Activated CD4-positive, alpha-beta T cell treated with anti-CD3 and anti-CD28 coated beads, Interleukin-2, amount 50 U/mL, for 16 hours (primary cell): Measurements from ENCODE around the gene PLS1.
"Not testable (repeated sequence)": the region's sequence is repeated elsewhere in the genome, so short reads cannot be mapped to it uniquely, and the experiment has no call there.

ENCODE experiments used
- DNase-seq: peaks from one replicate; pipeline ENCODE4 v3.0.0-alpha.2; 2020

The PLS1 gene

DNA sequence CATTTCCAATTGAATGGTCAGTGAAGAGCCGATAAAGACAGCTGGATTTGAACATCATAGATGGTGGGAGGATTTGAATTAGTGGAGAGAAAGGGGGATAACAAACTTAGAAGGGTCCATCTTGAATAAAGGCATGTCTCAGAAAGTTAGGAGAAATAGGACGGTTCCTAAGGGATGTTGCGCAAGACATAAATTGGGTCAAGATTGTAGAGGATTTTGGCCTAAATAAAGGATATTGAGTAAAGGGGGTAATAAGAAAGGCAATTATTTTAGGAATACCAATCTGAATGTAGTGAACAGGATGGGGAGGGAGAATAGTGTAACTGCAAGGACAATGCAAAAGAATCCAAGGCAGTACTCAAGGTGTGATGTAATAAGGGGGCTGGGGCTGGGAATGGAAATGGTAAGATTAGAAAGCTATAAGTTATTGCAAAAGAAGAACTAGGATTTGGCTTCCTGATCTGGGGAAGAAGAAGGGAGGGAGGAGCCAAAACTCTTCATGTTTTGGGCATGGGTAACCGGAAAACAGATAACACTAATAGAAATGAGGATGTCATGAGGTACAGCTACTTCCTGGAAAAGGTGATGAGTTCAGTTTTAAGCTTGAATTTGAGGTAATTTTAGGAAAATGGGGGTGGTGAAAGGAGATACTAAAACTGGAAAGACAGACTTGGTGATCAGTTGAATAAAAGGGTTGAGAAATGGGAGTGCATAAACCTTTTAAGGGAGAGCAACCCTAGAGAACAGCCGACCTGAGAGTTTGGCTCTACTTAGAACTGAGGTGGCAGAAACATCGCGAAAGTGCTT, 110.3 kb downstream of the PLS1 start:
- DNase-seq: peak; percentile 5

GRCh38 chr3:142709207-142709606, 113.0 kb downstream of the PLS1 start:
- no peak for DNase-seq

- not testable (repeated sequence) for DNase-seq
Measured at GRCh38 chr3:142714882-142715281, 118.7 kb downstream of the PLS1 start.

DNA sequence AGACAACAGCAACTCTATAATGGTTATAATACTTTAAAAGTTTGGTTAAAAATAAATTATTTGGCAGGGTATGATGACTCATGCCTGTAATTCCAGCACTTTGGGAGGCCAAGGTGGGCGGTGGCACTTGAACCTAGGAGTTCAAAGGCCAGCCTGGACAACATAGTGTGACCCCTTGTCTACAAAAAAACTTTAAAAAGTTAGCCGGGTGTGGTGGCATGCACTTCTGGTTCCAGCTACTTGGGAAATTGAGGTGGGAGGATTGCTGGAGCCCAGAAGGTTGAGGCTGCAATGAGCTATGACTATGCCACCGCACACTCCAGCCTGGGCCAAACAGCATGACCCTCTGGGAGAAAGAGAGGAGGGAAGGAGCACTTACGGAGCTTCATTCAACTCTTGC, 119.9 kb downstream of the PLS1 start:
- no peak for DNase-seq

GRCh38 chr3:142723665-142723967, 127.4 kb downstream of the PLS1 start:
- DNase-seq: no peak

DNA sequence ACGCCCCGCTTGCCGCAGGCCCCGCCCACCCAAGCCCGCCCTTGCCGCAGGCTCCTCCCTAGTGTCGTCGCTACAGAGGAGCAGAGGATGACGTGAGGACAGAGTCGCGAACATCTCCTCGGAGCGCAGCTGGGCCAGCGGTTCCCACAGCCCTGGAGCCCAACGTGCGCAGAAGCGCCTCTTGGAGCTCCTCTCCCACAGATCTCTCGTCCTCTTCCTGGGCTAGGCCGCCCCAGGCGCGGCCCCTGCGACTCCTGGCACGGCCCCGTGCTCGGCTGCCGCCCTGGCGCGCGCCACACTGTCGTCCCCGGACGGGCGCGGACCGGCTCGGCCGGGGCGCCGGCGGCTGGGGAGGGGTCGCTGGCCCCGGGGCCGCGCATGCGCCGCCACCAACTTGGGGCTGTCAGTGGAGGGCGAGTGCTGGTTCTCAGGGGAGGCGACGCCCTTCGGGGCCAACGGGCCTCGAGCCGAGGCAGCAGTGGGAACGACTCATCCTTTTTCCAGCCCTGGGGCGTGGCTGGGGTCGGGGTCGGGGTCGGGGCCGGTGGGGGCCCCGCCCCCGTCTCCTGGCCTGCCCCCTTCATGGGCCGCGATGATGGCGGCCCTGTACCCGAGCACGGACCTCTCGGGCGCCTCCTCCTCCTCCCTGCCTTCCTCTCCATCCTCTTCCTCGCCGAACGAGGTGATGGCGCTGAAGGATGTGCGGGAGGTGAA, 127.9 kb downstream of the PLS1 start, which contains the start of gene TRPC1:
Gene TRPC1, plus strand, starts transcription at position 67 of the 714 bp plus-strand sequence. Its CDS starts 526 bp downstream, at position 593.
- DNase-seq: peak; percentile 85

- DNase-seq: peak; percentile 26
Measured at GRCh38 chr3:142724682-142725356, 128.6 kb downstream of the PLS1 start.

DNA sequence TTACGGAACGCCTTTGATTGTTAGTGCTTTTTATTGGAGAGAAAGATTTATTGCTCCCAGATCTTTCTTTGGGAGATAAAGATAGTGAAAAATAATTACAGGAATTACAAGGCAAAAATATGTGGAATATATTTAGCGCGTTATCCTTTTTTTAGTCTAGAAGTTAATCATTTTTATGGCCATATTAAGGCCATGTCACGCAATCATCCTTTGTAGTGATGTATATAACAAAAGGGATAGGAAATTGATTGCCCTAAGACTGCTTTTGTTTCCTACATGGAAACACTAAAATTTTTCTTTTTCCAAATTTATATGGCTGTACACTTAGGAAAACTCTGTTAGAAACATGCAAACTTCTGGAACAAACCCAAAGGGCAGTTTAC, 129.2 kb downstream of the PLS1 start:
- no peak for DNase-seq

DNA sequence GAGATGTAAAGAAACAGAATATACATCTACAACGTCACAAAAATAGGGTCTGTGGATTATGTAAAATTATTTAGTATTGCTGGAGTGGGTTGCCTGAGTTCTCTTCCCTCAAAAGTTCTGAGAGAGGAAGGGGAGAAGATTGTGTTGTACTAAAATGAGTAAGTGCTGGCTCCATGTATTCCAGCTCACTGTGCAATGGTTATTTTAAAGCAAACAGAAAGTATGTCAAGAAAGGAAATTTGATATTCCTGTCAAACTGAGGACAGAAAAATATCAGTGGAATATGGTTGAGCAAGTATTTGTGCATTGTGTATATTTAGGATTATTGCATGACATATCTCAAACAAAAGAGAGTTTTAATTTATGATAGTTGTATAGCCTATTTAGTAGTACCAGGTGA, 129.8 kb downstream of the PLS1 start:
- DNase-seq: no peak

- DNase-seq: no peak
Measured at GRCh38 chr3:142732066-142732465, 135.9 kb downstream of the PLS1 start.

- no peak for DNase-seq
Measured at GRCh38 chr3:142734834-142735233, 138.6 kb downstream of the PLS1 start.

- DNase-seq: no peak
Measured at GRCh38 chr3:142735462-142735861, 139.3 kb downstream of the PLS1 start.

DNA sequence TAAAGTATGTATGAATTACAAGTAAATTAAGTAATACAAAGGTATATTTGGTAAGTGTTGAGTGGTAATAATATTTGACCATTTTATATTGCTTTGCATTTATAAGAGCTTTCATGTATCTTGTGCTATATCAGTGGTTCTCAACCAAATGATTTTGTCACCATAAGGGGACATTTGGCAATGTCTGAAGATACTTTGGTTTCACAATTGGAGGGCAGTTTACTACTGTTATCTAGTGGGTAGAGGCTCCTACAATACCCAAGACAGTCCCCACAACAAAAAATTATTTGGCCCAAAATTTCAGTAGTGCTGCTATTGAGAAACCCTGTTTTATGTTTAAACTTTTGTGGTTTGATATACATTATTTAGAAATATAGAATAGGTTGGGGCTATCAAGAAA, 142.2 kb downstream of the PLS1 start:
- DNase-seq: no peak

GRCh38 chr3:142746646-142747045, 150.5 kb downstream of the PLS1 start:
- DNase-seq: no peak

- not testable (repeated sequence) for DNase-seq
Measured at GRCh38 chr3:142750531-142750930, 154.3 kb downstream of the PLS1 start.

GRCh38 chr3:142752605-142753004, 156.4 kb downstream of the PLS1 start:
- not testable (repeated sequence) for DNase-seq

GRCh38 chr3:142754494-142754893, 158.3 kb downstream of the PLS1 start:
- no peak for DNase-seq
